Adipose tissue (tissue), 3 donors: ENCODE data around the gene DIAPH2. TPM values are rescaled to one million over a fixed set of nuclear protein-coding genes. Genes with fewer than 3 reads are reported as not detected.

Experiments
- H3K27ac ChIP-seq: one replicate; pipeline ENCODE4 v1.5.1; 2013; ENCODE audit warnings: low read depth, low read length
- WGBS, 3 donors: extraction: QIAGEN DNeasy Blood & Tissue Kit; methylation state at CpG; one replicate each; pipeline ENCODE4 v1.1.7; 2013; 5-methylcytosine and 5-hydroxymethylcytosine counted together
- polyA plus RNA-seq, 3 donors: library from polyadenylated mRNA; stranded (reverse); fragments of 200-250 nt; gene quantifications; one replicate each; pipeline ENCODE4 v1.2.3, GENCODE V29; 2013
- donor health status: healthy with polysubstance abuse.
- donor health status: Bipolar disorder and iron deficiency.
- donor health status: healthy.

Gene DIAPH2
- polyA plus RNA-seq, 3 donors, result 2.1 to 11.7 (median 8.0) TPM

- H3K27ac ChIP-seq, result no peak overlapping the region
- WGBS, 3 donors, result 90 to 97% (median 97%) methylated on average over 13 of the region's 13 CpGs
These were observed 199.4 kb downstream of the DIAPH2 start for GRCh38 chrX:96884027-96884426.

- 61 to 81% (median 79%) methylated on average over 1 of the region's 1 CpG for WGBS, 3 donors
- H3K27ac ChIP-seq, result no peak overlapping the region
These were observed 205.1 kb downstream of the DIAPH2 start for GRCh38 chrX:96889726-96890125.

GRCh38 chrX:96906741-96907140 is 222.1 kb downstream of the DIAPH2 start:
- WGBS, 3 donors, result 77 to 82% (median 77%) methylated on average over 2 of the region's 2 CpGs
- H3K27ac ChIP-seq, result no peak overlapping the region

GRCh38 chrX:96907516-96908272 is 223.1 kb downstream of the DIAPH2 start:
- H3K27ac ChIP-seq, result no peak overlapping the region
- WGBS, 3 donors, result 36 to 69% (median 46%) methylated on average over 3 of the region's 3 CpGs

GRCh38 chrX:96909291-96909690 is 224.6 kb downstream of the DIAPH2 start:
- no peak overlapping the region for H3K27ac ChIP-seq
- 58 to 99% (median 71%) methylated on average over 5 of the region's 5 CpGs for WGBS, 3 donors

- 90 to 98% (median 97%) methylated on average over 2 of the region's 2 CpGs for WGBS, 3 donors
- H3K27ac ChIP-seq, result no peak overlapping the region
These were observed 234.2 kb downstream of the DIAPH2 start for GRCh38 chrX:96918864-96919263.

GRCh38 chrX:96919672-96920071 is 235.0 kb downstream of the DIAPH2 start:
- H3K27ac ChIP-seq, result no peak overlapping the region
- WGBS, 3 donors, result 95 to 100% (median 96%) methylated on average over 4 of the region's 4 CpGs

- H3K27ac ChIP-seq, result no peak overlapping the region
- 60 to 93% (median 69%) methylated on average over 3 of the region's 3 CpGs for WGBS, 3 donors
These were observed 239.9 kb downstream of the DIAPH2 start for GRCh38 chrX:96924581-96924980.

- H3K27ac ChIP-seq, result no peak overlapping the region
These were observed 244.4 kb downstream of the DIAPH2 start for GRCh38 chrX:96929036-96929435.

GRCh38 chrX:96957718-96958117 is 273.1 kb downstream of the DIAPH2 start:
- no peak overlapping the region for H3K27ac ChIP-seq
- 93 to 100% (median 100%) methylated on average over 4 of the region's 4 CpGs for WGBS, 3 donors

- 66 to 92% (median 71%) methylated on average over 4 of the region's 4 CpGs for WGBS, 3 donors
- H3K27ac ChIP-seq, result no peak overlapping the region
These were observed 287.2 kb downstream of the DIAPH2 start for GRCh38 chrX:96971812-96972211.

GRCh38 chrX:96978906-96979305 is 294.3 kb downstream of the DIAPH2 start:
- WGBS, 3 donors, result 75 to 83% (median 79%) methylated on average over 1 of the region's 1 CpG
- H3K27ac ChIP-seq, result no peak overlapping the region

GRCh38 chrX:96979766-96980165 is 295.1 kb downstream of the DIAPH2 start:
- H3K27ac ChIP-seq, result no peak overlapping the region
- WGBS, 3 donors, result 65 to 90% (median 81%) methylated on average over 5 of the region's 5 CpGs

- 19 to 80% (median 44%) methylated on average over 1 of the region's 1 CpG for WGBS, 3 donors
- H3K27ac ChIP-seq, result no peak overlapping the region
These were observed 297.5 kb downstream of the DIAPH2 start for GRCh38 chrX:96982161-96982560.

GRCh38 chrX:96984538-96984937 is 299.9 kb downstream of the DIAPH2 start:
- WGBS, 3 donors, result 79 to 98% (median 85%) methylated on average over 3 of the region's 3 CpGs
- H3K27ac ChIP-seq, result no peak overlapping the region

- no peak overlapping the region for H3K27ac ChIP-seq
- WGBS, 3 donors, result 73 to 85% (median 74%) methylated on average over 2 of the region's 2 CpGs
These were observed 300.4 kb downstream of the DIAPH2 start for GRCh38 chrX:96985046-96985445.

- whole genome bisulfite sequencing, 3 donors, result 97 to 100% (median 97%) methylated on average over 1 of the region's 1 CpG
- no peak overlapping the region for H3K27ac ChIP-seq
These were observed 302.6 kb downstream of the DIAPH2 start for GRCh38 chrX:96987228-96987627.

- 81 to 94% (median 90%) methylated on average over 5 of the region's 5 CpGs for WGBS, 3 donors
- H3K27ac ChIP-seq, result no peak overlapping the region
These were observed 305.4 kb downstream of the DIAPH2 start for GRCh38 chrX:96989830-96990571.

- 53 to 83% (median 64%) methylated on average over 2 of the region's 2 CpGs for WGBS, 3 donors
- H3K27ac ChIP-seq, result no peak overlapping the region
These were observed 309.5 kb downstream of the DIAPH2 start for GRCh38 chrX:96994093-96994492.

- no peak overlapping the region for H3K27ac ChIP-seq
- WGBS, 3 donors, result 78 to 80% (median 78%) methylated on average over 4 of the region's 4 CpGs
These were observed 312.6 kb downstream of the DIAPH2 start for GRCh38 chrX:96997196-96997595.
